Activated naive CD8-positive, alpha-beta T cell (primary cell): ENCODE results near the gene SULT6B1.
"Not testable (repeated sequence)": the region's sequence is repeated elsewhere in the genome, so short reads cannot be mapped to it uniquely, and the experiment has no call there.

Experiments used
- H3K27ac Mint-ChIP-seq: one replicate; pipeline ENCODE4 v1.8.0; 2021; ENCODE audit warnings: mixed read lengths
- H3K27me3 Mint-ChIP-seq: one replicate; pipeline ENCODE4 v1.8.0; 2021; ENCODE audit warnings: mixed read lengths
- H3K36me3 Mint-ChIP-seq: one replicate; pipeline ENCODE4 v1.8.0; 2021; ENCODE audit warnings: mixed read lengths
- H3K4me1 Mint-ChIP-seq: one replicate; pipeline ENCODE4 v1.8.0; 2021; ENCODE audit warnings: low read depth, mixed read lengths
- H3K4me3 Mint-ChIP-seq: one replicate; pipeline ENCODE4 v1.8.0; 2021; ENCODE audit warnings: mild to moderate bottlenecking, mixed read lengths
- H3K9me3 Mint-ChIP-seq: one replicate; pipeline ENCODE4 v1.8.0; 2021; ENCODE audit warnings: low read depth, mixed read lengths

Gene SULT6B1, protein sequence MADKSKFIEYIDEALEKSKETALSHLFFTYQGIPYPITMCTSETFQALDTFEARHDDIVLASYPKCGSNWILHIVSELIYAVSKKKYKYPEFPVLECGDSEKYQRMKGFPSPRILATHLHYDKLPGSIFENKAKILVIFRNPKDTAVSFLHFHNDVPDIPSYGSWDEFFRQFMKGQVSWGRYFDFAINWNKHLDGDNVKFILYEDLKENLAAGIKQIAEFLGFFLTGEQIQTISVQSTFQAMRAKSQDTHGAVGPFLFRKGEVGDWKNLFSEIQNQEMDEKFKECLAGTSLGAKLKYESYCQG

DNA sequence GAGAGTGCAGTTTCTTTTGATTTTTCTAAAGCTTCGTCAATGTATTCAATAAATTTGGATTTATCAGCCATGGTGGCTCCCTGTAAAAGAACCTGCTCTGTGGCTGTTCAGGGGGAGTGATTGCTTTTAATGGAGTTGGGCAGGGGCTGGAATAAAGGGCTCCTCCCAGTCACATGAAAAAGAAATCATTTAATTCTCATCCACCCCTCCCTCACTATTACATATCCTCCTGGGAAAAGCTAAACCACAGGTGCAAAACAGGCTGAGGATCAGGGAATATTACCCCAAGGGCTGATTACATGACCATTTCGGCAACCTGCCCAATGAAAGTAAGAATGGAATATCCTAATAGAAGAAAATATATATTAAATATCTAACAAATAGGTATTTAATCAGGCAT is at the start of gene SULT6B1:
Gene SULT6B1 (minus strand): TSS at position 101 of the 400 bp plus-strand sequence. CDS start 30 bp downstream, at position 71.
- H3K27me3 Mint-ChIP-seq = no peaks in the 10 kb centered on the region
- no peak within 1 kb of the TSS for H3K27ac Mint-ChIP-seq
- H3K36me3 Mint-ChIP-seq = no peaks in the 10 kb centered on the region
- no peak within 1 kb of the TSS for H3K4me3 Mint-ChIP-seq
- H3K4me1 Mint-ChIP-seq = no peaks in the 10 kb centered on the region
- H3K9me3 Mint-ChIP-seq = no peaks in the 10 kb centered on the region

GRCh38 chr2:37232131-37232933 is 43.9 kb upstream of the SULT6B1 start:
- Mint-ChIP-seq H3K4me1 (peaks cover 35% of the 10 kb centered on the region), H3K36me3 (peaks cover 6% of the 10 kb centered on the region), H3K27ac (no peak overlapping the region), H3K4me3 (no peak overlapping the region), H3K9me3 (no peaks in the 10 kb centered on the region), H3K27me3 (no peaks in the 10 kb centered on the region)

GRCh38 chr2:37231241-37232130 is 43.0 kb upstream of the SULT6B1 start, which contains the start of the genes CEBPZ and NDUFAF7:
Gene CEBPZ (minus strand): TSS chr2:37231596. CDS start chr2:37231567, 29 bp downstream.
Gene NDUFAF7 (plus strand): TSS chr2:37231658. CDS start chr2:37231706, 48 bp downstream.
- Mint-ChIP-seq H3K9me3 (no peaks in the 10 kb centered on the region), H3K36me3 (peaks cover 10% of the 10 kb centered on the region), H3K4me3 (no peak within 1 kb of the TSS), H3K4me1 (peaks cover 42% of the 10 kb centered on the region), H3K27ac (no peak within 1 kb of the TSS), H3K27me3 (no peaks in the 10 kb centered on the region)

- H3K4me1 Mint-ChIP-seq = peaks cover 49% of the 10 kb centered on the region
- H3K27me3 Mint-ChIP-seq = no peaks in the 10 kb centered on the region
- H3K9me3 Mint-ChIP-seq = no peaks in the 10 kb centered on the region
Measured at GRCh38 chr2:37230581-37230980, 42.1 kb upstream of the SULT6B1 start.

GRCh38 chr2:37228788-37229187 is 40.3 kb upstream of the SULT6B1 start:
- peaks cover 52% of the 10 kb centered on the region for H3K4me1 Mint-ChIP-seq
- H3K4me3 Mint-ChIP-seq = no peak overlapping the region
- no peaks in the 10 kb centered on the region for H3K27me3 Mint-ChIP-seq
- no peaks in the 10 kb centered on the region for H3K9me3 Mint-ChIP-seq
- no peak overlapping the region for H3K27ac Mint-ChIP-seq
- H3K36me3 Mint-ChIP-seq = peaks cover 18% of the 10 kb centered on the region

More at GRCh38 chr2:37230581-37230980, 42.1 kb upstream of the SULT6B1 start:
- no peak overlapping the region for H3K27ac Mint-ChIP-seq
- H3K4me3 Mint-ChIP-seq = no peak overlapping the region
- peaks cover 9% of the 10 kb centered on the region for H3K36me3 Mint-ChIP-seq

DNA sequence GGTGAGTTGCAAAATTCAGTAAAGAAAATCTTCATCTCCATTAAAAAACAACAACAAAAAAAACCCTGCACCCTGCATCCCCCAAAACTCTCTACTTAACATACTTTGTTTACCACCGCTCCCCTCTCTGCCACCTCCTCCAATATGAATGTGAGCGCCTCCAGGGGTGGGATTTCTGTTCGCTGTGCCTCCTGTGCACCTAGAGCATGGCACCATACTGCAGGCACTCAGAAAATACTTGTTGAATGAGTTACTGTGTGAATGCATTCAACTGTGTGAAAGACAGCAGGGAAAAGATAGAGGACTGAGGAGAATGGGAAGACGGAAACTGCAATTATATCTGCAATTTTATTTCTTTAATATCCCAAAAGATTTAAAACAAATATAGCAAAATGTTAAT is 38.4 kb upstream of the SULT6B1 start:
- peak overlapping the region; percentile 71 for H3K4me3 Mint-ChIP-seq
- no peak overlapping the region for H3K27ac Mint-ChIP-seq
- H3K9me3 Mint-ChIP-seq = no peaks in the 10 kb centered on the region
- H3K27me3 Mint-ChIP-seq = no peaks in the 10 kb centered on the region
- H3K4me1 Mint-ChIP-seq = peaks cover 66% of the 10 kb centered on the region
- peaks cover 29% of the 10 kb centered on the region for H3K36me3 Mint-ChIP-seq

DNA sequence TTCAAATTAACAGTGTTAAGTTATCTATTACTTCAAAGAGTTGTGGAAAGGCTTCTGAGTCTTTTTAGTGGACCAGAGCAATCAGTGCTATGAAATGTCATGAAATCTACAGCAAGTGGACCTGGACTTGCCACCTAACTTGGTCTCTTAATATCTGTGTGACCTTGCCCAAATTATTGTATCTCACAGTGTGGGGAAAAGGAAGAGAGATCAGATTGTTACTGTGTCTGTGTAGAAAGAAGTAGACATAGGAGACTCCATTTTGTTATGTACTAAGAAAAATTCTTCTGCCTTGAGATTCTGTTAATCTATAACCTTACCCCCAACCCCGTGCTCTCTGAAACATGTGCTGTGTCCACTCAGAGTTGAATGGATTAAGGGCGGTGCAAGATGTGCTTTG is 36.7 kb upstream of the SULT6B1 start:
- H3K4me1 Mint-ChIP-seq = peaks cover 70% of the 10 kb centered on the region

DNA sequence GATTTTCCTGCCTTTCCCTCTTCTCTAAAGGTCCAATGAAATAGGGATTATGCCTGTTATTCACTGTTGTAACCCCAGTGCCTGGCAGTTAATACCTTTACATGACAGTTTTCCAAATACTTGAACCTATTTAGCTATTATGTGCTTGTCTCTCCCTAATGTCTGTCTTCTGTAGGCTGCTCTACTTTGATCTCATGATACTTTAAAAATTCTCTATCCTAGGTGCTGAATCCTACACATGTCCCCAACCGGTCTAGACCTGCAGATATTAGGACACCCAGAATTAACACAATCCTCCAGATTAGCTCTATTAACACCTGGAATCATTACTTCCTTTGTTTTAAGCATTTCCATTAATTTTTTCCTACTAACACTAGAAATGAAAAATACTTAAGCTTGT is 35.6 kb upstream of the SULT6B1 start:
- H3K4me1 Mint-ChIP-seq = peaks cover 67% of the 10 kb centered on the region
- H3K4me3 Mint-ChIP-seq = peak overlapping the region; percentile 49
- no peaks in the 10 kb centered on the region for H3K9me3 Mint-ChIP-seq
- peaks cover 30% of the 10 kb centered on the region for H3K36me3 Mint-ChIP-seq
- H3K27me3 Mint-ChIP-seq = no peaks in the 10 kb centered on the region
- H3K27ac Mint-ChIP-seq = peak overlapping the region; percentile 18

More for the DNA sequence above, 36.7 kb upstream of the SULT6B1 start:
- Mint-ChIP-seq H3K36me3 (peaks cover 31% of the 10 kb centered on the region), H3K27ac (peak overlapping the region; percentile 50), H3K4me3 (peak overlapping the region; percentile 58)
- H3K27me3 Mint-ChIP-seq, H3K9me3 Mint-ChIP-seq: not testable (repeated sequence)

GRCh38 chr2:37223131-37223530 is 34.7 kb upstream of the SULT6B1 start:
- Mint-ChIP-seq H3K4me1 (peaks cover 59% of the 10 kb centered on the region), H3K36me3 (peaks cover 30% of the 10 kb centered on the region), H3K4me3 (peak overlapping the region; percentile 14), H3K9me3 (no peaks in the 10 kb centered on the region), H3K27me3 (no peaks in the 10 kb centered on the region), H3K27ac (no peak overlapping the region)

- Mint-ChIP-seq H3K27me3 (no peaks in the 10 kb centered on the region), H3K4me3 (no peak overlapping the region), H3K36me3 (peaks cover 14% of the 10 kb centered on the region), H3K27ac (no peak overlapping the region), H3K4me1 (peaks cover 32% of the 10 kb centered on the region), H3K9me3 (no peaks in the 10 kb centered on the region)
Measured at GRCh38 chr2:37219046-37219445, 30.6 kb upstream of the SULT6B1 start.

- no peaks in the 10 kb centered on the region for H3K27me3 Mint-ChIP-seq
- H3K27ac Mint-ChIP-seq = peak overlapping the region; percentile 51
- no peak overlapping the region for H3K4me3 Mint-ChIP-seq
- H3K4me1 Mint-ChIP-seq = peaks cover 8% of the 10 kb centered on the region
- H3K36me3 Mint-ChIP-seq = peaks cover 21% of the 10 kb centered on the region
- H3K9me3 Mint-ChIP-seq = peaks cover 2% of the 10 kb centered on the region
Measured at GRCh38 chr2:37215250-37215649, 26.8 kb upstream of the SULT6B1 start.

- Mint-ChIP-seq H3K9me3 (peaks cover 27% of the 10 kb centered on the region), H3K36me3 (peaks cover 54% of the 10 kb centered on the region), H3K27ac (no peak overlapping the region), H3K27me3 (no peaks in the 10 kb centered on the region), H3K4me3 (no peak overlapping the region), H3K4me1 (peaks cover 22% of the 10 kb centered on the region)
Measured at GRCh38 chr2:37211939-37212338, 23.5 kb upstream of the SULT6B1 start.

DNA sequence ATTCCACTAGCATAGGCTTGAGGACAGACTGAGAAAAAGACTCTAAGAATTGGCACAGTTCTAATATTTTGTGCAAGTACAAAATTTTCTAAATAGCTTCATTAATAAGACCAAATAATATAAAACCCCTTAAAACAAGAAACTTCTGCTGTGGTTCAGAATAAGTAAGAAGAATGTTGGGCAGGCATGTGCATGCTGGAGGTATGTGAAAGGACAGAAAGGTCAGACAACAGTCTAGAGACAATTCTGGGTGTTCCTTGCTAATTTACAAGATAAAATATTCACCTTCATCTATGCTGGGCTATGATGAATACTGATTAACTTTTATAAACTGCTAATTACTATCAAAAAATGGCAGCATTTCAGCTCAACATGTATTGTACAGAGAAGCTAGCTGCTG is 22.7 kb upstream of the SULT6B1 start:
- no peak overlapping the region for H3K4me3 Mint-ChIP-seq
- H3K27me3 Mint-ChIP-seq = no peaks in the 10 kb centered on the region
- peaks cover 23% of the 10 kb centered on the region for H3K4me1 Mint-ChIP-seq
- H3K36me3 Mint-ChIP-seq = peaks cover 60% of the 10 kb centered on the region
- peaks cover 31% of the 10 kb centered on the region for H3K9me3 Mint-ChIP-seq
- no peak overlapping the region for H3K27ac Mint-ChIP-seq

GRCh38 chr2:37206760-37207159 is 18.3 kb upstream of the SULT6B1 start:
- peaks cover 36% of the 10 kb centered on the region for H3K9me3 Mint-ChIP-seq
- not testable (repeated sequence) for H3K27ac Mint-ChIP-seq, H3K27me3 Mint-ChIP-seq, H3K4me3 Mint-ChIP-seq
- H3K4me1 Mint-ChIP-seq = peaks cover 30% of the 10 kb centered on the region
- H3K36me3 Mint-ChIP-seq = peaks cover 77% of the 10 kb centered on the region
